ENCODE results near the gene PPL. TPM values are rescaled to one million over a fixed set of nuclear protein-coding genes. Genes with fewer than 3 reads are reported as not detected.

Gene PPL
- polyA plus RNA-seq, 3 donors, result 0.02 TPM; not detected in 2

DNA sequence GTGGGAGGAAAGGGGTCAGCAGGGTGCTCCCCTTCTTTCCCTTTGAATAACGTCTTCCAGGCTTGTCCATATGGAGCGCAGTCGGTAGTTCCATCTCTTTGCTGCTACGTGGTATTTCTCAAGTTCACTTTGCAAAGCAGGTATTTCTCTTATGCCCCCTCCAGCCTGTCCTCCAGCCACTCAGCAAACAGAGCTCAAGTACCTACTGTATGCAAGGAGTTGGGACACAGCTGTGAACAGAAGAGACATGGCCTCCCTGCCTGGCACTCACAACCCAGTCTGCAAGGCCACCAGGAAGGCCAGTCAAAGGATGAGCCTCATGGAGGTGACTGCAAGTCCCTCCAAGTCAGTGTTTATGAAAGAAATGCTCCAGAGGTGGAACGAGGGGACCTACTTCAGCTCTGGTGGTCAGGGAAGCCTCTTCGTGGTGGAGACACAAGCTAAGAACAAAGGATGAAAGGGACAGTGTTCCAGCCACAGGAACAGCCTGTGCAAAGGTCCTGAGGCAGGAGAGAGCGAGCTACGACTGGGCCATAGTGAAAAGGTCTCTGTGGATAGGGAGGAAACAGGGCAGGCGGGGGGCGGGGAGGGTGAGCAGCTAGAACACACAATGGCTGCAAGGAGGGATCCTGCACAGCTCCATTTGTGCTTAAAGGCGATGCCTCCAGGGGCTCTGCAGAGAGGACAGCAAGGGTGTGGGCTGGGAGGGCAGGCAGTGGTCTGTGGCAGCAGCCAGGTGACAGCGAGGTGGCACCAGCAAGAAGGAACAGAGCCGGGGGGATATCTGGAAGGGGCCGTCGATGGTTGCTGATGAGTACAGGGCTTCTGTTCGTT lies 32.6 kb downstream of the PPL start:
- H4K20me1 ChIP-seq (ENCODE audit: insufficient read depth, low read length), result no peaks in the 10 kb centered on the region
- TF ChIP-seq, protein P1, sequence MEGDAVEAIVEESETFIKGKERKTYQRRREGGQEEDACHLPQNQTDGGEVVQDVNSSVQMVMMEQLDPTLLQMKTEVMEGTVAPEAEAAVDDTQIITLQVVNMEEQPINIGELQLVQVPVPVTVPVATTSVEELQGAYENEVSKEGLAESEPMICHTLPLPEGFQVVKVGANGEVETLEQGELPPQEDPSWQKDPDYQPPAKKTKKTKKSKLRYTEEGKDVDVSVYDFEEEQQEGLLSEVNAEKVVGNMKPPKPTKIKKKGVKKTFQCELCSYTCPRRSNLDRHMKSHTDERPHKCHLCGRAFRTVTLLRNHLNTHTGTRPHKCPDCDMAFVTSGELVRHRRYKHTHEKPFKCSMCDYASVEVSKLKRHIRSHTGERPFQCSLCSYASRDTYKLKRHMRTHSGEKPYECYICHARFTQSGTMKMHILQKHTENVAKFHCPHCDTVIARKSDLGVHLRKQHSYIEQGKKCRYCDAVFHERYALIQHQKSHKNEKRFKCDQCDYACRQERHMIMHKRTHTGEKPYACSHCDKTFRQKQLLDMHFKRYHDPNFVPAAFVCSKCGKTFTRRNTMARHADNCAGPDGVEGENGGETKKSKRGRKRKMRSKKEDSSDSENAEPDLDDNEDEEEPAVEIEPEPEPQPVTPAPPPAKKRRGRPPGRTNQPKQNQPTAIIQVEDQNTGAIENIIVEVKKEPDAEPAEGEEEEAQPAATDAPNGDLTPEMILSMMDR (IDR thresholded peaks at IDR 0.05), result no peak
- Mint-ChIP-seq H3K27me3 (ENCODE audit: low read depth in 3 of 3) (peaks cover 9 to 12% (median 10%) of the 10 kb centered on the region in 3 donors), H3K27ac (no peak overlapping the region), H3K4me3 (peak overlapping the region in 1 of 2 donors; percentile 7), H3K9me3 (peaks cover 0 to 3% (median 0%) of the 10 kb centered on the region in 7 donors), H3K4me1 (peaks cover 3% of the 10 kb centered on the region), H3K36me3 (no peaks in the 10 kb centered on the region)
- H3K9ac ChIP-seq (ENCODE audit: insufficient read depth, low read length, poor library complexity, severe bottlenecking), result no peak overlapping the region
- no peak overlapping the region for H3K27ac ChIP-seq (ENCODE audit: low read depth in 1 of 2, low read length in 2 of 2)
- DNase-seq, result no peak
- no peak overlapping the region for H3K4me2 ChIP-seq (replicated peaks; ENCODE audit: extremely low read depth, low read length, poor library complexity, severe bottlenecking)
- H3K27me3 ChIP-seq (ENCODE audit: control insufficient read depth in 2 of 2, insufficient read depth in 2 of 2, low read length in 2 of 2), result no peaks in the 10 kb centered on the region
- H2AFZ ChIP-seq (ENCODE audit: insufficient read depth, low read depth, low read length, poor library complexity, severe bottlenecking), result no peak overlapping the region
- 86% methylated on average over 12 of the region's 16 CpGs for WGBS (ENCODE audit: insufficient coverage)
- H3K79me2 ChIP-seq (ENCODE audit: insufficient read depth, low read length), result no peaks in the 10 kb centered on the region
- no peaks in the 10 kb centered on the region for H3K9me3 ChIP-seq (replicated peaks in 1 of 2; ENCODE audit: control insufficient read depth in 1 of 2, insufficient read depth in 1 of 2, low read length in 2 of 2)
- H3K36me3 ChIP-seq (replicated peaks in 1 of 2; ENCODE audit: control insufficient read depth in 1 of 2, insufficient read depth in 2 of 2, low read length in 2 of 2), result no peaks in the 10 kb centered on the region
- no peak overlapping the region for H3K4me3 ChIP-seq (replicated peaks in 1 of 3; ENCODE audit: low read depth in 2 of 3, low read length in 3 of 3)
- intact Hi-C loops (cut with micrococcal nuclease), result no loop called here
- no peaks in the 10 kb centered on the region for H3K4me1 ChIP-seq (ENCODE audit: control insufficient read depth in 1 of 2, insufficient read depth in 2 of 2, low read length in 2 of 2)

DNA sequence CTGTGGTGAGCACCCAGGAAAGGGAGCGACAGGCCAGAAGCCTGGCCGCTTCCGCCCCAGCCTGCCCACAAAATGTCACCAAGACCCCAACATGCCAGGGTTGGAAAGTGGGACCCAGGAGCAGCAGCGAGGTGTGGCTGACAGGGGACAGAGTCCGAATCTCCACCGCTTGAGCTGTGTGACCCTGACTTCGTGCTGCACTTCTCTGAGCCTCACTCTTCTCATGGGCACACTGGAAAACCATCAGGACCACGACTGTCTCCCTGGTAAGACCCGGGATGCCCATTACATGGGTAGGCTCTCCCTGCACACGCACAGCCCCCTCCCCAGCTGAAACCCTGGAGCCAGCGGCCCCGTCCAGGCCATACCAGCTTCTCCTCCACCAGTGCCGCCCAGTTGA lies 34.9 kb downstream of the PPL start:
- intact Hi-C loops (cut with micrococcal nuclease), result no loop called here
- H3K4me1 ChIP-seq (ENCODE audit: control insufficient read depth in 1 of 2, insufficient read depth in 2 of 2, low read length in 2 of 2), result no peaks in the 10 kb centered on the region
- Mint-ChIP-seq H3K4me1 (peaks cover 3% of the 10 kb centered on the region), H3K4me3 (no peak overlapping the region), H3K9me3 (peaks cover 0 to 7% (median 4%) of the 10 kb centered on the region in 7 donors), H3K36me3 (no peaks in the 10 kb centered on the region), H3K27me3 (ENCODE audit: low read depth in 3 of 3) (peaks cover 10 to 12% (median 10%) of the 10 kb centered on the region in 3 donors), H3K27ac (no peak overlapping the region)
- H3K9ac ChIP-seq (ENCODE audit: insufficient read depth, low read length, poor library complexity, severe bottlenecking), result no peak overlapping the region
- DNase-seq, result no peak
- no peaks in the 10 kb centered on the region for H3K27me3 ChIP-seq (ENCODE audit: control insufficient read depth in 2 of 2, insufficient read depth in 2 of 2, low read length in 2 of 2)
- no peaks in the 10 kb centered on the region for H3K9me3 ChIP-seq (replicated peaks in 1 of 2; ENCODE audit: control insufficient read depth in 1 of 2, insufficient read depth in 1 of 2, low read length in 2 of 2)
- no peak overlapping the region for H3K27ac ChIP-seq (ENCODE audit: low read depth in 1 of 2, low read length in 2 of 2)
- WGBS (ENCODE audit: insufficient coverage), result 93% methylated on average over 13 of the region's 13 CpGs
- no peak overlapping the region for H3K4me3 ChIP-seq (replicated peaks in 1 of 3; ENCODE audit: low read depth in 2 of 3, low read length in 3 of 3)
- no peaks in the 10 kb centered on the region for H4K20me1 ChIP-seq (ENCODE audit: insufficient read depth, low read length)
- H3K79me2 ChIP-seq (ENCODE audit: insufficient read depth, low read length), result no peaks in the 10 kb centered on the region
- TF ChIP-seq, protein P1 (IDR thresholded peaks at IDR 0.05), result no peak
- H2AFZ ChIP-seq (ENCODE audit: insufficient read depth, low read depth, low read length, poor library complexity, severe bottlenecking), result no peak overlapping the region
- no peaks in the 10 kb centered on the region for H3K36me3 ChIP-seq (replicated peaks in 1 of 2; ENCODE audit: control insufficient read depth in 1 of 2, insufficient read depth in 2 of 2, low read length in 2 of 2)
- H3K4me2 ChIP-seq (replicated peaks; ENCODE audit: extremely low read depth, low read length, poor library complexity, severe bottlenecking), result no peak overlapping the region
